GM06990 (cell line): ENCODE measurements around the gene TBCD.

ENCODE experiments used
- DNase-seq: peaks from one replicate; pipeline ENCODE4 v3.0.0-alpha.2; 2011; ENCODE audit not compliant: insufficient read length; ENCODE audit errors: extremely low read depth
- H3K27me3 ChIP-seq: replicated peaks from 2 replicates; pipeline ENCODE4 v1.6.0; 2011; ENCODE audit warnings: low read length; ENCODE audit not compliant: control insufficient read depth, insufficient read depth
- H3K36me3 ChIP-seq: 2 replicates; pipeline ENCODE4 v1.5.1; 2011; ENCODE audit warnings: low read length; ENCODE audit not compliant: control insufficient read depth, insufficient read depth
- H3K4me3 ChIP-seq: replicated peaks from 2 replicates; pipeline ENCODE4 v1.5.1; 2011; ENCODE audit warnings: low read depth, mild to moderate bottlenecking, control low read depth, low read length
- CTCF ChIP-seq: IDR thresholded peaks from 2 replicates; pipeline ENCODE4 v1.5.1; 2011; ENCODE audit warnings: low read length, control low read depth, mild to moderate bottlenecking, inconsistent platforms; ENCODE audit not compliant: insufficient read depth, poor library complexity, severe bottlenecking

Gene TBCD

GRCh38 chr17:82890339-82890730 lies 138.5 kb downstream of the TBCD start:
- DNase-seq: no peak
- H3K36me3 ChIP-seq: peaks cover 1% of the 10 kb centered on the region
- no peak for TF ChIP-seq CTCF
- no peaks in the 10 kb centered on the region for H3K27me3 ChIP-seq
- no peak overlapping the region for H3K4me3 ChIP-seq

- TF ChIP-seq CTCF: no peak
- H3K27me3 ChIP-seq: no peaks in the 10 kb centered on the region
- H3K4me3 ChIP-seq: no peak overlapping the region
- no peak for DNase-seq
- H3K36me3 ChIP-seq: peaks cover 1% of the 10 kb centered on the region
Observed at GRCh38 chr17:82890926-82891678, 139.2 kb downstream of the TBCD start.

- no peaks in the 10 kb centered on the region for H3K27me3 ChIP-seq
- no peak for DNase-seq
- no peak overlapping the region for H3K4me3 ChIP-seq
- peaks cover 1% of the 10 kb centered on the region for H3K36me3 ChIP-seq
- TF ChIP-seq CTCF: no peak
Observed at GRCh38 chr17:82891911-82892310, 140.0 kb downstream of the TBCD start.

- no peak for TF ChIP-seq CTCF
- Histone ChIP-seq H3K4me3 (no peak overlapping the region), H3K27me3 (no peaks in the 10 kb centered on the region), H3K36me3 (no peaks in the 10 kb centered on the region; the same call in none of the 2 replicates)
- no peak for DNase-seq
Observed at GRCh38 chr17:82892899-82893565, 141.2 kb downstream of the TBCD start.

- TF ChIP-seq CTCF: no peak
Observed at GRCh38 chr17:82893779-82894178, 141.9 kb downstream of the TBCD start.

More at GRCh38 chr17:82893779-82894178, 141.9 kb downstream of the TBCD start:
- no peak overlapping the region for H3K4me3 ChIP-seq
- no peaks in the 10 kb centered on the region; the same call in none of the 2 replicates for H3K36me3 ChIP-seq
- DNase-seq: no peak
- no peaks in the 10 kb centered on the region for H3K27me3 ChIP-seq
